AML-193 (cell line): Measurements from ENCODE around the gene NPBWR2.
A peak's percentile ranks its signal among the peaks of the same experiment; 100 is the strongest.

Source experiments
- DNase-seq, 2 experiments: peaks; one replicate each; lab custom pipeline; 2025; lab: John Stamatoyannopoulos, UW

The NPBWR2 gene

DNA sequence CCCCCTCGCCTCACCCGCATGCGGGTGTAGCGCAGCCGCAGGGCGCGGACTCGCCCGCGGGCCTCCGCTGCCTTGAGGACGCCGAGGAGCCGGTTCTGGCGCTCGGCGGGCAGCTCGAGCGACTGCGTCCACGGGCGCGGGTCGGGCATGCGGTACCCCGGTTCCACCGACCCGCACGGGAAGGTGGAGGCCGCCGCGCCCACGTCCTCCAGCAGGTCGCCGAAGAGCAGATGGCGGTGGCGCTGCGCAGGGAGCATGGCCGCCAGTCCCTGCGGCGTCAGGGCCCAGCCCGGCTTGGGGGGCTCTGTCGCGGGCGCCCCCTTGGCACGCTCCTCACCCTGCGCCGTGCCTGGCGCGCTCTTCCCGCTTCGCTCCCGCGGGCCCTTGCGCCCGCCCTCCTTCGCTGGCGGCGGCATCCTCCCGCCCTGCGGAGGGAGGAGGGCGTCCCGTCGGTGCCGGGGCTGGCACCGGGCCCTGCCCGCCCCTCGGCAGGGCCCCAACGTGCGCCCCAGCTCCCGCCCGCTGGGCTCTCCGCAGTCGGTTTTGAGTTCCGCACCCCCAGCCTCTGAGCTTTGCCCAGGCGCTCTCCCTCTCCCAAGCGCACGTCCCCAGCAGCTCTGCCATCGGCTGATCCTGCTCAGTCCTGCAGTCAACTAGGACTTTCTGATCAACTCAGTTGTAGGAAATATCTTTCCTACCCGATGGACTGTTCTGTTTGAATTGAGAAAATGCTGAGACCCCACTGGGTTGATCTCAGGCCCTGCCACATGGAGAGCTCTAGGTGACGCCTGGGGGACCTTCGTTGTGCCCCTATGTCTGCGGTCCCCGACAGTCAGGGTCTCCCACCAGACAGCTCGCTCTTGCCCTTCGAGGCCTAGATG is 23.3 kb downstream of the NPBWR2 start, which contains the start of gene LKAAEAR1:
TSS of gene LKAAEAR1 (minus strand) at position 595 of the 881 bp plus-strand sequence. CDS start at position 416, 179 bp downstream.
- no peak for DNase-seq

GRCh38 chr20:64083378-64083803 is 24.0 kb downstream of the NPBWR2 start:
- peak; percentile 40 to 50 for DNase-seq

DNA sequence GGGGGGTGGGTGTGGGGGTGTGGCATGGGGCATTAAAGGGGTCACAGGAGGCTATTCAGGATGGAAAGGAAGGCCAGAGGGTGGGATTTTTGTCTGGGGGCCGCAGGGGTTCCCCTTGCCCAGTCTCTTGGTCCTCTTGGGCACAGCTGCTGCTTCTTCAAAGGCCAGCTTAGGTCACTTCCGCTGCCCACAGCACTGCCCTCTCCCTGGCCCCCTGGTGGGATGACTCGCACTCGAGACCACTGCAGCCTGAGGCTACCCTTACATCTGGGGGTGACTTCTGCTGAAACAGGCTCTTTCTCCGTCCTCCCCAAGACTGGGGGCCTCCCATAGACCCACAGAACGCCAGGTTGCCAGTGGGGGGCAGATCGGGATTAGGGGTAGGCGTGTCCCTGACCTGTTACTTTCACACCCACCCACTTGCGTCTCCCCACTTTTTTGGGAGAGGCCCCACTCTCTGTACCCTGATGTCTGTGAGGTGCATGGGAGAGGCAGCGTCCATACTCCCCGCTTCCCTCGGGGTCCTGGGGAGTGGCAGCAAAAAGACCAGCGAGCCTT is 24.5 kb downstream of the NPBWR2 start:
- DNase-seq: no peak

- no peak for DNase-seq
These were observed 25.1 kb downstream of the NPBWR2 start for GRCh38 chr20:64082126-64082731.

DNA sequence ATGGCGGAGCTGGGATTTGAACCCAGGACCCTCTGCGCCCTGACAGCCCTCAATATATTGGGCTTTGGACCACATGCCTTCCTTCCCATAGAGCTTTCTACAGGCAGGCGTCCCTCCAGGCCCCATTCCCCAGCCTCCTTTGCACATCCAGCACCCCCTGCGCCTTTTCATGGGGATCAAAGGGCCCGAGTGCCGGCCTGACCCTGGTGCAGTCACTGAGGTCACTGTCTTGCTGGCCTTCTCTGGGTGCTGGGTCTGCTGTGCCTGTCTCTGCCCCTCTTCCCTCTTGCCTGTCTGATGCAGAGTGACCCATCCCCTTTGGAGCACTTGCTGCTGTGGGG is 25.8 kb downstream of the NPBWR2 start:
- no peak for DNase-seq

GRCh38 chr20:64080813-64081623 is 26.3 kb downstream of the NPBWR2 start:
- DNase-seq: no peak

- DNase-seq: peak in 1 of 2 experiments; percentile 10
These were observed 27.2 kb downstream of the NPBWR2 start, which contains the start of gene OPRL1 for GRCh38 chr20:64080013-64080812. Gene OPRL1, plus strand, starts transcription at chr20:64080082. Its CDS starts 12,639 bp downstream, at chr20:64092721.

GRCh38 chr20:64079273-64080012 is 27.9 kb downstream of the NPBWR2 start, which contains the start of gene RGS19:
Gene RGS19, minus strand, starts transcription at chr20:64079518. Its CDS starts 2,632 bp downstream, at chr20:64076886.
- DNase-seq: peak; percentile 88 to 92

DNA sequence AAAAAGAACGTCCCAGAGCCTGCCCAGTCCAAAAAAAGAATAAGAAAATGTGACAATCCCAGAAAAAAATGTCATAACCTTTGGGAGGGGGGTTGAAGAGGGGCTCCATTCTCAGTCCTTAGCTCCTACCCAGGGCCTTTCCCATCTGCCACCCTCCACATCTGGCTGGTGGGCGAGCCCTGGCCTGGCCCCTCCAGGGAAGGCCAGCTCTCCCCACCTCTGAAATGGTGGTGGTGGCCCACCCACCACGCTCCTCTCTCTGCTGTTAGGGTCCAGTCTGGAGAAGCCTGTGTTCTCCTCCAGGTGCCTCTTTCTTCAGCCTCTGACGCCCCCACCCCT is 28.5 kb downstream of the NPBWR2 start:
- no peak for DNase-seq

DNA sequence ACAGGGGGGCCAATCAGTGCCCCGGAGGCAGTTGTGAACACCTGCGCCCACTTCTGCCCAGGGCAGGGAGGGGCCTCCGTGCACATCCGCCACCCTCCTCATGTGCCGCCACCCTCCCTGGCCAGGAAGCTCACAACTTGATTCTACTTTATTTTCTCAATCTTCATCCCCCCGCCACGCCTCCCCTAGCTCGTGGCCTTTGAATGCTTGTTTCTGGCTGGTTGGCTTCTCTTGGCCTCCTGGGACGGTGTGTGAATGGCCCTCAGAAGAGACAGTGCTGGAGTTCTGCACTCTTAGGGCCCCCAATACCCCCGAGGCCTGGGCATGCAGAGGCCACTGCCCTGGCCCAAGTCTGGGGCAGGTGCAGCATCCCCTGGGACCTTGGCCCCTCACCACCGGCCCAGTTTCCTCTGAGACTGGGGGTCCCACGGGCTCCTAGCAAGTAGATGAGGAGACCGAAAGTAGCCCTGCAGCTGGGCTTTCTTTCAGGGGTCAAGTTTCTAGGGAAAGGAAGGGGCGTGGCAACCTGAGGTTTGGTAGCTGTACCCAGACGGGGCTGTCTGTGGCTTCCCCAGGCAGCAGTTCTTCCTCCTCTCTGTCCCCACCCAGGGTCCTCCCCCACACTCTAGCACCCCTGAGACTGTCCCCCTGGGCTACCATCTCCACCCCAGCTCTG is 29.4 kb downstream of the NPBWR2 start:
- DNase-seq: peak; percentile 62 to 64

- no peak for DNase-seq
These were observed 29.9 kb downstream of the NPBWR2 start for GRCh38 chr20:64077541-64077875.

GRCh38 chr20:64077094-64077493 is 30.3 kb downstream of the NPBWR2 start:
- peak; percentile 58 to 71 for DNase-seq

- DNase-seq: no peak
These were observed 31.0 kb downstream of the NPBWR2 start for GRCh38 chr20:64076061-64076997.

DNA sequence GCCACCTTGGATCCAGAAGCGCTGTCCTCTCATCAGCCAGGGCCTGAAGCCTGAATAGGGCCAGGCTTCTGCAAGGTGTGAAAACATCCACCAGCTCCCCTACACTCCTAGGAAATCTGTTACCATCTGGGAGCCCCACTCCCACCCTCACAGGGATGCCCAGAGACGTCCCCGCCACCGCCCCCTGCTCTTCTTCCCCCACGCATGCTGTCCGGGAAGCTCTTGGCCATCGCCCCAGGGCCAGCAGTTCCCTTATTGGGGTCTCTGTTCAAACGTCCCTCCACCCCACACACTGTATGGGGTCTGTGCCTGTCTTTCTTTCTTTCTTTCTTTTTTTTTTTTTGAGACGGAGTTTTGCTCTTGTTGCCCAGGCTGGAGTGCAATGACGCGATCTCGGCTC is 31.8 kb downstream of the NPBWR2 start:
- DNase-seq: no peak

- DNase-seq: no peak
These were observed 32.4 kb downstream of the NPBWR2 start for GRCh38 chr20:64074963-64075362.

DNA sequence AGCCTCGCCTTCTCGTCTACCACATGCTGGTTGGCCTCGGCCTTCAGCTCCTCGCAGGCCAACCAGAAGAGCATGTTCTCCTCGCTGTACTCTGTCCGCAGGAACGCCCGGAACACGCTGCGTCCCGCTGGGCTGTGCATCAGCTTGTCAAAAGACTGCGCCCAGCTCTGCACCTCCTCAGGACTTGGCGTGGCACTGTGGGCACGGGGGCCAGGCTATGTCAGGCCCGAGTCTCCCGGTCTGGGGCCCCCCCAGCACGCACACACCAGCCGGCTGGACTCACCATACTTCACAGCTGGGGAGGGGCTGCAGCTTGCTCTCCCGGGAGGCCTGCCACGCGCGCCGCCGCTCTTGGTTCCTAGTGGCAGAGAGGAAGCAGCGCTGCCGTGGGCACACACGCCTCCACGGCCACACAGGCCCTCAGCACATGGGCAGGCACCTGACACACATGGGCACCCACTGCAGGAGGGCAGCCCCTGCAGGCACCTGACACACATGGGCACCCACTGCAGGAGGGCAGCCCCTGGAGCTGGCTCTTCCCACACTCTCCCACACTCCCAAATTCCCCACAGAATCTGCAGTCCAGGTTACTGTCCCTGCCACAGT is 33.1 kb downstream of the NPBWR2 start:
- no peak for DNase-seq

DNA sequence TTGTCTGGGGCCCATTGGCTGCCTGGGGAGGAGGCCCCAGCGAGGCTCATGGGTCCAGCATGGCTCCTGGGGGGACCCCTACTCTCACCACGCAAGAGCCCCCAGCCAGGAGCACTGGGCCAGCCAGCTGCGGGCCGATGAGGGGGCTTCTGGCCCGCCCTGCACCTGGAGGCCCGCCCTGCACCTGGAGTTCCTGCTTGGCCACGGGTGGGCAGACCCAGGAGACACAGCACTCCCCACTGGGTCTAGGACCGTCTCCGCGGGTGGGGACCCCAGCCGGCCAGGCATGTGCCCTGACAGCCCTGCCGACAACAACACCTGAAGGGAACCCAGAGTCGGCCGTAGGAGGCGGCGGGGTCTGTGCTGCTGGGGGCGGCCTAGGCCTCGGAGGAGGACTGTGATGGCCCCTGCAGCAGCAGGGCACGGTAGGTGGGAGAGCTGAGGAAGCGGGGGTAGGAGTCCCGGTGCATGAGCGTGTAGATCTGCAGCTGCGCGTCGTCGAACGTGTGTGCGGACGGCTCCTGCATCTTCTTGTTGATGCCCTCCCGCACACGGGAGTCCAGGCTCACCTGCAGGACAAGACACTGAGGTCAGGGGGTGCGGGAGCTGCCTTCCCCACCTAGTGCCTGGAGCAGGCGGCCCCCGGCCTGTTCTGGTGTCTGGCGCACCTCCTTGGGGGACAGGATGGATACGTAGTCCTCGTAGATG is 33.7 kb downstream of the NPBWR2 start:
- DNase-seq: no peak
